Left ventricle myocardium superior (tissue), 1 donor: Measurements from ENCODE around the gene NDC1. TPM values are rescaled to one million over a fixed set of nuclear protein-coding genes. Genes with fewer than 3 reads are reported as not detected.
"Not testable (repeated sequence)": the region's sequence is repeated elsewhere in the genome, so short reads cannot be mapped to it uniquely, and the experiment has no call there.

Source experiments
- ATAC-seq: fragments of 200-7000 bp; cut with Tn5 transposase; one replicate; pipeline ENCODE4 v1.9.1; 2020; ENCODE audit warnings: mild to moderate bottlenecking, moderate library complexity
- DNase-seq: peaks from one replicate; pipeline ENCODE4 v3.0.0-alpha.2; 2020
- intact Hi-C: fragments of 100-400 bp; cut with micrococcal nuclease; formaldehyde crosslinking; loops from one replicate; pipeline ENCODE4 v1.11.0; 2022
- long read RNA-seq: library from polyadenylated mRNA; unstranded; transcript quantifications from one replicate; pipeline ENCODE4 v2.0.0, GENCODE V29; 2021
- total RNA-seq: library from RNA; stranded (reverse); fragmentation: NEBNext Ultra II Directional; extraction: Animal tissue kit (Norgen Biotek cat#: 25700); gene quantifications from one replicate; pipeline ENCODE4 v1.2.1, GENCODE V29; 2021
- donor health status: DM: no; HTN: yes; CAD: no; lungs with severe emphysema.

Gene NDC1, protein sequence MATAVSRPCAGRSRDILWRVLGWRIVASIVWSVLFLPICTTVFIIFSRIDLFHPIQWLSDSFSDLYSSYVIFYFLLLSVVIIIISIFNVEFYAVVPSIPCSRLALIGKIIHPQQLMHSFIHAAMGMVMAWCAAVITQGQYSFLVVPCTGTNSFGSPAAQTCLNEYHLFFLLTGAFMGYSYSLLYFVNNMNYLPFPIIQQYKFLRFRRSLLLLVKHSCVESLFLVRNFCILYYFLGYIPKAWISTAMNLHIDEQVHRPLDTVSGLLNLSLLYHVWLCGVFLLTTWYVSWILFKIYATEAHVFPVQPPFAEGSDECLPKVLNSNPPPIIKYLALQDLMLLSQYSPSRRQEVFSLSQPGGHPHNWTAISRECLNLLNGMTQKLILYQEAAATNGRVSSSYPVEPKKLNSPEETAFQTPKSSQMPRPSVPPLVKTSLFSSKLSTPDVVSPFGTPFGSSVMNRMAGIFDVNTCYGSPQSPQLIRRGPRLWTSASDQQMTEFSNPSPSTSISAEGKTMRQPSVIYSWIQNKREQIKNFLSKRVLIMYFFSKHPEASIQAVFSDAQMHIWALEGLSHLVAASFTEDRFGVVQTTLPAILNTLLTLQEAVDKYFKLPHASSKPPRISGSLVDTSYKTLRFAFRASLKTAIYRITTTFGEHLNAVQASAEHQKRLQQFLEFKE
- 6.7 TPM for total RNA-seq
- long read RNA-seq, full-length matches to known transcripts: 4 of 8 reads
- long read RNA-seq, partial matches to known transcripts: 0 of 8 reads
- long read RNA-seq, other reads (novel, unspliced or antisense): 4 of 8 reads

- intact Hi-C loops: no loop called here
- DNase-seq (peak; percentile 93), ATAC-seq (peak; percentile 98)
Observed at GRCh38 chr1:53837924-53838653, at the start of gene NDC1. Gene NDC1 (minus strand): TSS chr1:53838296. CDS start chr1:53838261, 35 bp downstream.

- intact Hi-C loops, DNase-seq, ATAC-seq: not testable (repeated sequence)
Observed at GRCh38 chr1:53883600-53883999, 45.5 kb upstream of the NDC1 start.

GRCh38 chr1:53881853-53882252 lies 43.8 kb upstream of the NDC1 start:
- intact Hi-C loops, ATAC-seq, DNase-seq: not testable (repeated sequence)

DNA sequence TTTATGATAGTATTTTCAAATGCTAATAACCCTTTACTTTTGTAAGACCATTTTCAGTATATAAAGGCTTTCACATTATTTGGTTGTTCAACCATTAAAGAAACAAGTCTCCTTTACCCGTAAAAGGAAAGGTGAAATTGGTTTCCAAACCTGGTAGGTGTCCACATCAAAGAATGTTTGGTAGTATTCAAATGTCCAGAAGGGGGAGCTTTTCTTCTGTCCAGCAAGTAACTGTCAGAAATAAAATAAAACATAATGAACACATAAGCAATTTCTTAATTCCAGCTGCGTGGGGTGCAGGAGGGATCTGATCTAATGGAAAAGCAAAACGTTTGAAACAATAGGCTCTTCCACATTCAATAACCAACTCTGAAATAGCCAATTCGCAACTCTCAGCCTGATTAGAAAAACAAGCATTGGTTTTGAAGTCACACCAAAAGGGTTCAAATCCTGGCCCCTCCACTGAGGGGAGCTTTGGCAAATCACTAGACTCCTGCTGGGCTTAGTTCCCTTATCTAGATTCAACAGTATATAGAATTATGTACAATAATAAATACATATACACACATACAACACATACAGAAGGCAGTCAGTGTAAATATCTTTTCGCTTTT lies 40.5 kb upstream of the NDC1 start:
- intact Hi-C loops: loop anchor here (5.0 kb wide), 1 partner anchor 79 kb away; no protein-coding TSS in a partner anchor
- no peak for DNase-seq
- ATAC-seq: no peak

DNA sequence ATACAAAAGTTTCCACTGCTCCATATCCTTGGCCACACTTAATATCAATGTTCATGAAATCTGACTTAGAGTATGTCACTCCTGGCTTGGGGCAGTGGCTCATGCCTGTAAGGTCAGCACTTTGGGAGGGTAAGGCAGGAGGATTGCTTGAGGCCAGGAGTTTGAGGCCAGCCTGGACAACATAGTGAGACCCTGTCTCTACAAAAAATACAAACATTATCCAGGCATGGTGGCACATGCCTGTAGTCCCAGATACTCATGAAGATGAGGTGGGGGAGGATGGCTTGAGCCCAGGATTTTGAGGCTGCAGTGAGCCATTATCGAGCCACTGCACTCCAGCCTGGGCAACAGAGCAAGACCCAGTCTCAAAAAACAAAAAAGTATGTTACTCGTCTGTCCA lies 37.1 kb upstream of the NDC1 start:
- DNase-seq, ATAC-seq: not testable (repeated sequence)
- intact Hi-C loops: loop anchor here (5.0 kb wide), 1 partner anchor 82 kb away; no protein-coding TSS in a partner anchor

GRCh38 chr1:53871773-53872484 lies 33.8 kb upstream of the NDC1 start:
- ATAC-seq: no peak

GRCh38 chr1:53871221-53871620 lies 33.1 kb upstream of the NDC1 start:
- DNase-seq (no peak), ATAC-seq (no peak)
- intact Hi-C loops: no loop called here

More at GRCh38 chr1:53871773-53872484, 33.8 kb upstream of the NDC1 start:
- intact Hi-C loops: no loop called here
- no peak for DNase-seq

- DNase-seq (no peak), ATAC-seq (no peak)
- intact Hi-C loops: no loop called here
Observed at GRCh38 chr1:53869454-53870117, 31.5 kb upstream of the NDC1 start.

GRCh38 chr1:53868565-53868964 lies 30.5 kb upstream of the NDC1 start:
- intact Hi-C loops: no loop called here

GRCh38 chr1:53862507-53862906 lies 24.4 kb upstream of the NDC1 start:
- DNase-seq (no peak), ATAC-seq (no peak)
- intact Hi-C loops: no loop called here

More at GRCh38 chr1:53868565-53868964, 30.5 kb upstream of the NDC1 start:
- ATAC-seq: no peak
- no peak for DNase-seq

- intact Hi-C loops: no loop called here
- DNase-seq: no peak
- ATAC-seq: peak; percentile 60
Observed at GRCh38 chr1:53860967-53861411, 22.9 kb upstream of the NDC1 start.

- intact Hi-C loops: no loop called here
- DNase-seq: no peak
- no peak for ATAC-seq
Observed at GRCh38 chr1:53851571-53852285, 13.6 kb upstream of the NDC1 start.

GRCh38 chr1:53850082-53850673 lies 12.1 kb upstream of the NDC1 start:
- intact Hi-C loops: no loop called here
- DNase-seq (no peak), ATAC-seq (no peak)

- ATAC-seq (no peak), DNase-seq (no peak)
- intact Hi-C loops: no loop called here
Observed at GRCh38 chr1:53847980-53848379, 9.9 kb upstream of the NDC1 start.

GRCh38 chr1:53842347-53842746 lies 4.3 kb upstream of the NDC1 start:
- intact Hi-C loops: no loop called here

GRCh38 chr1:53838654-53838974 lies 518 bp upstream of the NDC1 start:
- intact Hi-C loops: no loop called here
- no peak for ATAC-seq
- DNase-seq: no peak

More at GRCh38 chr1:53842347-53842746, 4.3 kb upstream of the NDC1 start:
- DNase-seq (no peak), ATAC-seq (no peak)

- ATAC-seq (no peak), DNase-seq (no peak)
- intact Hi-C loops: no loop called here
Observed at GRCh38 chr1:53837646-53837923, 511 bp downstream of the NDC1 start.
